Pancreas (tissue), 10 donors: ENCODE data around the gene TOP1. TPM values are rescaled to one million over a fixed set of nuclear protein-coding genes. Genes with fewer than 3 reads are reported as not detected.

ENCODE experiments used
- ATAC-seq, 4 donors: fragments of 200-7000 bp; cut with Tn5 transposase; one replicate each; pipeline versions ENCODE4 v1.8.0 to v1.9.1; 2020; ENCODE audit warnings: mild to moderate bottlenecking in 4 of 4, moderate library complexity in 4 of 4
- DNase-seq, 6 donors: peaks; one replicate each; pipeline ENCODE4 v3.0.0-alpha.2; 2020
- FAIRE-seq: peaks from 2 replicates; lab custom pipeline; 2012; peaks lifted over from hg19 to GRCh38; lab: Jason Lieb, UNC
- H3K27ac ChIP-seq, 4 donors: fragments of 200-600 bp; sonication (generic); 1 replicate in 3 of 4; 2 replicates in 1 of 4; pipeline versions ENCODE4 v1.5.0 to v1.8.0; 2020
- H3K27me3 ChIP-seq, 4 donors: fragments of 200-600 bp; one replicate each; pipeline ENCODE4 v1.8.0; 2021
- H3K36me3 ChIP-seq, 3 donors: fragments of 200-600 bp; sonication (generic) in 1 of 3; one replicate each; pipeline versions ENCODE4 v1.5.0 to v1.8.0; 2020 to 2021
- H3K4me1 ChIP-seq, 3 donors: fragments of 200-600 bp; one replicate each; pipeline ENCODE4 v1.8.0; 2021
- H3K4me3 ChIP-seq, 4 donors: fragments of 200-600 bp; sonication (generic) in 2 of 4; one replicate each; pipeline versions ENCODE4 v1.5.0 to v1.8.0; 2020 to 2021
- H3K9me3 ChIP-seq, 4 donors: fragments of 200-600 bp; one replicate each; pipeline ENCODE4 v1.8.0; 2021
- CTCF ChIP-seq, 4 donors: fragments of 200-600 bp; sonication (generic) in 3 of 4; IDR thresholded peaks; one replicate each; pipeline versions ENCODE4 v1.5.0 to v1.8.0; 2021; ENCODE audit warnings: antibody characterized with exemption in 4 of 4
- WGBS, 2 donors: extraction: QIAGEN DNeasy Blood & Tissue Kit; methylation state at CpG; one replicate each; pipeline ENCODE4 v1.1.7; 2013; 5-methylcytosine and 5-hydroxymethylcytosine counted together
- intact Hi-C, 3 donors: fragments of 100-400 bp; cut with DNase I; formaldehyde crosslinking; loops; one replicate each; pipeline versions ENCODE4 v1.11.1 to v1.14.2; 2022
- polyA plus RNA-seq, 2 donors: library from polyadenylated mRNA; stranded (reverse); fragments of 200-250 nt; gene quantifications; one replicate each; pipeline ENCODE4 v1.2.3, GENCODE V29; 2013
- total RNA-seq, 6 donors: library from RNA; stranded (reverse); fragmentation: NEBNext Ultra II Directional in 4 of 6; extraction: Animal tissue kit (Norgen Biotek cat#: 25700) in 4 of 6; gene quantifications; one replicate each; pipeline versions ENCODE4 v1.2.1 to v1.2.4, GENCODE V29; 2021 to 2023
- donor health status: healthy with polysubstance abuse.
- donor health status: DM: no; HTN: no; CAD: no; lungs with moderate emphysema.
- donor health status: DM: no; HTN: no; CAD: no.
- donor health status: control.
- donor health status: control.
- donor health status: Bipolar disorder and iron deficiency.
- donor health status: DM: yes; HTN: yes; CAD: no.
- donor health status: DM: no; HTN: no; CAD: no.
- donor health status: DM: no; HTN: no; CAD: no.
- donor health status: DM: yes; HTN: yes; CAD: no.

TOP1 gene
- total and polyA plus RNA-seq, 8 donors: 9.6 to 25.6 (median 16.2) TPM

GRCh38 chr20:41100001-41100480, 71.4 kb downstream of the TOP1 start:
- 90 to 94% methylated on average over 9 of the region's 9 CpGs for WGBS, 2 donors
- no peak for TF ChIP-seq CTCF (IDR thresholded peaks at IDR 0.05)
- Histone ChIP-seq H3K27me3 (no peaks in the 10 kb centered on the region), H3K27ac (no peak overlapping the region), H3K4me1 (peaks cover 0 to 8% (median 3%) of the 10 kb centered on the region in 3 donors), H3K4me3 (no peak overlapping the region), H3K36me3 (peaks cover 4 to 64% (median 23%) of the 10 kb centered on the region in 3 donors), H3K9me3 (no peaks in the 10 kb centered on the region)
- intact Hi-C loops: no loop called here
- ATAC-seq: no peak
- no peak for DNase-seq
- FAIRE-seq: no peak

GRCh38 chr20:41101660-41102059, 73.0 kb downstream of the TOP1 start:
- no peak for FAIRE-seq
- 84 to 87% methylated on average over 2 of the region's 2 CpGs for WGBS, 2 donors

GRCh38 chr20:41108531-41108930, 79.9 kb downstream of the TOP1 start:
- no peaks in the 10 kb centered on the region for H3K27me3 ChIP-seq
- intact Hi-C loops: no loop called here
- DNase-seq (no peak), ATAC-seq (no peak), FAIRE-seq (no peak)
- no peaks in the 10 kb centered on the region for H3K4me1 ChIP-seq
- H3K4me3 ChIP-seq: no peak overlapping the region
- H3K27ac ChIP-seq: no peak overlapping the region
- no peaks in the 10 kb centered on the region for H3K9me3 ChIP-seq
- peaks cover 0 to 27% (median 2%) of the 10 kb centered on the region in 3 donors for H3K36me3 ChIP-seq
- WGBS, 2 donors: 93 to 95% methylated on average over 1 of the region's 1 CpG
- no peak for TF ChIP-seq CTCF (IDR thresholded peaks at IDR 0.05)

More at GRCh38 chr20:41101660-41102059, 73.0 kb downstream of the TOP1 start:
- ATAC-seq: no peak
- no peak for DNase-seq
- no peaks in the 10 kb centered on the region for H3K27me3 ChIP-seq
- H3K9me3 ChIP-seq: no peaks in the 10 kb centered on the region
- TF ChIP-seq CTCF (IDR thresholded peaks at IDR 0.05): no peak
- H3K27ac ChIP-seq: no peak overlapping the region
- intact Hi-C loops: no loop called here
- H3K4me1 ChIP-seq: peaks cover 0 to 8% (median 3%) of the 10 kb centered on the region in 3 donors
- H3K4me3 ChIP-seq: no peak overlapping the region
- peaks cover 4 to 64% (median 23%) of the 10 kb centered on the region in 3 donors for H3K36me3 ChIP-seq

GRCh38 chr20:41110012-41110411, 81.4 kb downstream of the TOP1 start:
- WGBS, 2 donors: 96 to 97% methylated on average over 11 of the region's 11 CpGs
- peaks cover 0 to 31% (median 11%) of the 10 kb centered on the region in 3 donors for H3K36me3 ChIP-seq
- intact Hi-C loops: no loop called here

More at GRCh38 chr20:41110012-41110411, 81.4 kb downstream of the TOP1 start:
- no peaks in the 10 kb centered on the region for H3K27me3 ChIP-seq
- no peak for TF ChIP-seq CTCF (IDR thresholded peaks at IDR 0.05)
- no peak for DNase-seq
- no peak for FAIRE-seq
- ATAC-seq: no peak
- no peaks in the 10 kb centered on the region for H3K9me3 ChIP-seq
- H3K4me1 ChIP-seq: no peaks in the 10 kb centered on the region
- H3K27ac ChIP-seq: no peak overlapping the region
- no peak overlapping the region for H3K4me3 ChIP-seq
